VCaP (cell line): Measurements from ENCODE around the gene CHGA.

Source experiments
- H3K27ac ChIP-seq: fragments of 450-650 bp; 2 replicates; pipeline ENCODE4 v1.5.1; 2017
- TF ChIP-seq, protein P1 (sequence below): fragments of 450-650 bp; conservative IDR thresholded peaks from 2 replicates; pipeline ENCODE4 v1.5.1; 2017; ENCODE audit warnings: mild to moderate bottlenecking, moderate library complexity

The CHGA gene

DNA sequence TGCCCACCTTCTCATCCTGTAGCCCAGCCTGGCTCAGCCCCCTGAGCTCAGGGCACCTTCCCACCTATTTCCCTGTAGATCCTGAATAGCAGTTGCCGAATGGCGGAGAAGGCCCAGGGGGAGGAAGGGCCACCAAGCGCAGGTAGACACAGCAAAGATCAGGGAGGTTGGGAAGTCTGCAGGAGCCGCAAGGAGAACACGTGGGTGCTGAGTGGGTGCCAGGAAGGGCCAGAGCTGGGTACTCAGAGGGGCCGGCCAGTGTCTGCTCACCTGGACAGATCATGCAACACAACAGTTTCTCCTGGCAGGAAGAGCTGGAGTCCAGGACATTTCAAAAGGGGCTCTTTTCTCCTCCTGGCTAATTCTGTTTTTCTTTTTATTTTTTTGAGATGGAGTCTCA, 30.6 kb downstream of the CHGA start:
- TF ChIP-seq, protein P1, sequence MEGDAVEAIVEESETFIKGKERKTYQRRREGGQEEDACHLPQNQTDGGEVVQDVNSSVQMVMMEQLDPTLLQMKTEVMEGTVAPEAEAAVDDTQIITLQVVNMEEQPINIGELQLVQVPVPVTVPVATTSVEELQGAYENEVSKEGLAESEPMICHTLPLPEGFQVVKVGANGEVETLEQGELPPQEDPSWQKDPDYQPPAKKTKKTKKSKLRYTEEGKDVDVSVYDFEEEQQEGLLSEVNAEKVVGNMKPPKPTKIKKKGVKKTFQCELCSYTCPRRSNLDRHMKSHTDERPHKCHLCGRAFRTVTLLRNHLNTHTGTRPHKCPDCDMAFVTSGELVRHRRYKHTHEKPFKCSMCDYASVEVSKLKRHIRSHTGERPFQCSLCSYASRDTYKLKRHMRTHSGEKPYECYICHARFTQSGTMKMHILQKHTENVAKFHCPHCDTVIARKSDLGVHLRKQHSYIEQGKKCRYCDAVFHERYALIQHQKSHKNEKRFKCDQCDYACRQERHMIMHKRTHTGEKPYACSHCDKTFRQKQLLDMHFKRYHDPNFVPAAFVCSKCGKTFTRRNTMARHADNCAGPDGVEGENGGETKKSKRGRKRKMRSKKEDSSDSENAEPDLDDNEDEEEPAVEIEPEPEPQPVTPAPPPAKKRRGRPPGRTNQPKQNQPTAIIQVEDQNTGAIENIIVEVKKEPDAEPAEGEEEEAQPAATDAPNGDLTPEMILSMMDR: no peak
- H3K27ac ChIP-seq: no peak overlapping the region

DNA sequence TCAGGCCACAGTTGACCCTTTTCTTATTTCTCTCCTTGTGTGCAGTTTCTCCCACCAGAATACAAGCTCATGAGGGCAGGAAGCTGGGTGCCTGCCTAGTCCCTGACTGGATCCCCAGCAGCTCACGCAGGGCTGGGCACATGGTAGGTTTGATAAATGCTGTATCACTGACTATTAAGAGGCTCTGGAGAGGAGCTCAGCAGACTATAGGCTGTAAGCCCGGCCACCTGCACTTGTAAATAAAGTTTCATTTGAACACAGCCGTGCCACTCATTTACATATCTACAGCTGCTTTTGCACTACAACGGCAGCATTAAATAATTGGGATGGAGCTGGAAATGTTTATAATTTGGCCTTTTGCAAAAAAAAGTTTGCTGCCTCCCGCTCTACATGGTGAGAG, 32.0 kb downstream of the CHGA start:
- TF ChIP-seq, protein P1: no peak
- no peak overlapping the region for H3K27ac ChIP-seq

DNA sequence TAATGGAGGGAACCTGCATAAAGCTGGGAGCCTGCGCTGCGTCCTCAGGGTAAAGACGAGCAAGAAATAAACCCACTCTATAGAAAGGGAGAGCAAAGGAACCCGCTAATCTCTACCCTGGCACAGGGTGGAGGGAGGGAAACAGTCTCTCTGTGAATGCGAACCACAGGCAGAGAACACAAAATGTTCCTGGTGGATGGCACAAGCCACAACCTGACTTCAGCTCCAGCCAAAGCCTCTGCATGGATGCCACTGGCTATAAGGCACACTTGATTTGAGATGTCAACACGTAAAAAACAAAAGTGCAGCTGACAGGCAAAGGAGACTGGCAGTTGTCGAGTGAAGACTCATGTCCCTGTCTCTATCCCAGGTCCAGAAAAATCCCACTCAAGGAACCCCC, 32.4 kb downstream of the CHGA start:
- H3K27ac ChIP-seq: no peak overlapping the region
- TF ChIP-seq, protein P1: no peak

DNA sequence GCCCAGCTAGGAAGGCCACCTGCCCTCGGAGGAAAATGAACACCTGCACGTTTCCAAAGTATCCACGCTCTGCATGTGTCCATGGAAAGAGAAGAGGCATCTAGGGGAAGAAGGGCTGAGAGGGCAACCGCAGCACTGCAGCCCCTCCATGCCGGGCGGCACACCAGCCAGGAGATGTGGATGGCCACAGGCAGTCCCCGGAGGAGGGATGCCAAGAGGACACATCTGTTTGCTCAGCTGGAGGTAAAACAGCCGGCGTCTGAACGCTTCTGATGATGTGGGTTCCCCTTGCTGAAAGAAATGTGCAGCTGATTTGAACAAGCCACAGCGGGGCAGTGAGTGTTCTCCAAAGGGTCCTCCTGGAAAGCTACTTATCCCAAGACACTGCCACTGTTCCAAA, 34.0 kb downstream of the CHGA start:
- H3K27ac ChIP-seq: no peak overlapping the region
- TF ChIP-seq, protein P1: no peak

DNA sequence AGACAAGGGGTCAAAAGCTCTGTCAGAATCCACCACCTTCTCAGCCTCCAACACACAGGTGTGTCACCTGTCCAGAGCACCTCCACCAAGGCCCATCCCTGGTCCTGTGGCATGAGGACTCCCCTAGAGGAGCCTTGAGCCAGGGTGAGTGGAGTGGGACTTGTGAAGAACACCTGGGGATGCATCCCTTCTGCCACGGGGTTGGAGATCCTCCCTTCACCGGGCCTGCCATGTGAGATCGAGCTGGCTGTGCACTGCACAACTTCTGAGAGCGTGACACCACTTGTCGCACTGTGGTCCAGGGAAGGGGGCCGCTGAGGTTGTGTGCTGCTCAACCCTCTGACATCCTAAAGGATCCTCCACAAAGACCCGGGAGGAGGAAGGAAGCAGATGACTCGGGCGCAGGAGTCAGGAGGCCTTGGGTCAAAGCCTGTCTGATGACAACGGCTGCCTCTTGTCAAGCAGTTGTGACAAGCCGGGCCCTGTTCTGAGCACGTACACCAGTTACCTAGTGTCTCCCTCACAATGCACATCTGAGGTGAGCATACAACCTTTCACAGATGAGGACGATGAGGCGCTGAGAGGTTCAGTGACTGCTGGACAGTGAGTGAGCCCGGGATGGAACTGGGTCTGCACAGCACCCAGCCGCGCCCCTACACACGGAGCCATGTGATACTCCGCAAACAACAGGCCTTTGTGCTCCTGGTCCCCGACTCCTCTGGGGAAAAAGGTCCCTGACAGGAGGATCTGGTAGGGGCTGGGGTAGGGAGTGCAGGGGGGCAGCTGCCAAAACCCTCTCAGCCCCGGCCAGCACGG, 35.6 kb downstream of the CHGA start:
- no peak overlapping the region for H3K27ac ChIP-seq
- TF ChIP-seq, protein P1: no peak

- TF ChIP-seq, protein P1: no peak
These were observed 36.2 kb downstream of the CHGA start for GRCh38 chr14:92959189-92959531.

GRCh38 chr14:92959761-92960680, 37.1 kb downstream of the CHGA start:
- no peak overlapping the region for H3K27ac ChIP-seq
- TF ChIP-seq, protein P1: no peak

More at GRCh38 chr14:92959189-92959531, 36.2 kb downstream of the CHGA start:
- no peak overlapping the region for H3K27ac ChIP-seq
